ENCODE measurements around the gene HACD2. TPM values are rescaled to one million over a fixed set of nuclear protein-coding genes. Genes with fewer than 3 reads are reported as not detected.

The HACD2 gene
- total RNA-seq, 1 experiment from 2014 or later = 27.4 TPM

- H3K14ac ChIP-seq (ENCODE audit: insufficient read depth, low read length) = no peak overlapping the region
- H3K23me2 ChIP-seq (ENCODE audit: insufficient read length, low read depth, low read length, poor library complexity, severe bottlenecking) = no peaks in the 10 kb centered on the region
- no peaks in the 10 kb centered on the region for H4K20me1 ChIP-seq (ENCODE audit: control insufficient read depth, insufficient read depth, insufficient read length)
- no peak overlapping the region for H3K23ac ChIP-seq (ENCODE audit: insufficient read length, low read depth, low read length)
- no peak overlapping the region for H3K4ac ChIP-seq (ENCODE audit: low read depth, low read length)
- no peaks in the 10 kb centered on the region for H3K79me2 ChIP-seq (ENCODE audit: insufficient read depth, low read length)
- no CpG with 5 or more reads among the region's 4 CpGs for WGBS (ENCODE audit: extremely low coverage, insufficient read length, low lambda C conversion rate)
- H3K4me2 ChIP-seq (ENCODE audit: insufficient read depth, insufficient read length, low read length) = no peak overlapping the region
- no peak overlapping the region for H3K56ac ChIP-seq (ENCODE audit: insufficient read length, low read depth, low read length)
- no peak overlapping the region for H2BK5ac ChIP-seq (ENCODE audit: insufficient read length, low read length)
- no peak overlapping the region for H3K27ac Mint-ChIP-seq
- no peak overlapping the region for H2AK5ac ChIP-seq (ENCODE audit: insufficient read length, low read length)
- no peaks in the 10 kb centered on the region for H3K9me3 Mint-ChIP-seq
- no peak for DNase-seq
- H3K9me3 ChIP-seq (ENCODE audit: control insufficient read depth, low read depth, low read length) = no peaks in the 10 kb centered on the region
- no peak overlapping the region for H3K27ac ChIP-seq (ENCODE audit: insufficient read length, low read depth, low read length)
- no peak overlapping the region for H3K18ac ChIP-seq (ENCODE audit: insufficient read length, low read depth, low read length)
- H3K27me3 Mint-ChIP-seq (ENCODE audit: low read depth) = no peaks in the 10 kb centered on the region
- H3K27me3 ChIP-seq (ENCODE audit: insufficient read depth, low read length) = no peaks in the 10 kb centered on the region
- H3K9ac ChIP-seq (ENCODE audit: extremely low read depth, insufficient read length, low read length) = no peak overlapping the region
- no peak overlapping the region for H3K4me3 Mint-ChIP-seq
- no peak overlapping the region for H2BK15ac ChIP-seq (ENCODE audit: low read depth, low read length)
- no peak overlapping the region for H3T11ph ChIP-seq (ENCODE audit: low read length)
- H2BK20ac ChIP-seq (ENCODE audit: low read depth, low read length, poor library complexity, severe bottlenecking) = no peak overlapping the region
- H3K79me1 ChIP-seq (ENCODE audit: insufficient read depth, low read depth, low read length, poor library complexity, severe bottlenecking) = no peaks in the 10 kb centered on the region
- H2AFZ ChIP-seq (ENCODE audit: low read length) = no peak overlapping the region
- H4K5ac ChIP-seq (ENCODE audit: insufficient read length, low read depth, low read length) = no peak overlapping the region
- H4K91ac ChIP-seq (ENCODE audit: insufficient read length, low read depth, low read length) = no peak overlapping the region
- no peak for TF ChIP-seq CTCF (conservative IDR thresholded peaks at IDR 0.05)
- no peak overlapping the region for H2BK12ac ChIP-seq (ENCODE audit: insufficient read length, low read depth, low read length)
- H3K36me3 Mint-ChIP-seq (ENCODE audit: insufficient read depth in 1 of 3, low read depth in 3 of 3) = peaks cover 2 to 23% (median 5%) of the 10 kb centered on the region in 3 experiments; a peak in 6 of 7 replicates
- H2BK120ac ChIP-seq (ENCODE audit: low read depth, low read length, poor library complexity, severe bottlenecking) = no peak overlapping the region
- H3K4me1 ChIP-seq (ENCODE audit: insufficient read depth, low read length) = no peaks in the 10 kb centered on the region
- H3K4me1 Mint-ChIP-seq = peaks cover 0 to 2% of the 10 kb centered on the region in 2 experiments; a peak in 1 of 4 replicates
- H4K8ac ChIP-seq (replicated peaks; ENCODE audit: insufficient read length, low read depth, low read length) = no peak overlapping the region
Measured at GRCh38 chr3:123493912-123494311, 90.9 kb downstream of the HACD2 start.

Measured in H9 (cell line).